ENCODE data around the gene R3HDM2. TPM values are rescaled to one million over a fixed set of nuclear protein-coding genes. Genes with fewer than 3 reads are reported as not detected.

Gene R3HDM2
- total RNA-seq, 1 donor from 2014 or later = 46.5 TPM

GRCh38 chr12:57243521-57244311, 187.1 kb downstream of the R3HDM2 start:
- Mint-ChIP-seq H3K27me3 (ENCODE audit: low read depth) (no peaks in the 10 kb centered on the region), H3K27ac (ENCODE audit: unreplicated experiment) (no peak overlapping the region), H3K36me3 (ENCODE audit: low read depth) (peaks cover 5% of the 10 kb centered on the region), H3K4me1 (ENCODE audit: low read depth) (peaks cover 51% of the 10 kb centered on the region), H3K9me3 (ENCODE audit: low read depth) (no peaks in the 10 kb centered on the region), H3K4me3 (ENCODE audit: unreplicated experiment) (peak overlapping the region; percentile 94)
- DNase-seq (ENCODE audit: low spot score) = peak; percentile 91
- peak; percentile 78 for TF ChIP-seq CTCF (IDR thresholded peaks at IDR 0.05)

- Mint-ChIP-seq H3K36me3 (ENCODE audit: low read depth) (peaks cover 3% of the 10 kb centered on the region), H3K9me3 (ENCODE audit: low read depth) (no peaks in the 10 kb centered on the region), H3K27ac (ENCODE audit: unreplicated experiment) (no peak overlapping the region), H3K4me1 (ENCODE audit: low read depth) (peaks cover 57% of the 10 kb centered on the region), H3K27me3 (ENCODE audit: low read depth) (no peaks in the 10 kb centered on the region), H3K4me3 (ENCODE audit: unreplicated experiment) (peak overlapping the region; percentile 94)
- DNase-seq (ENCODE audit: low spot score) = peak; percentile 92
- peak; percentile 79 for TF ChIP-seq CTCF (IDR thresholded peaks at IDR 0.05)
Observed at GRCh38 chr12:57242691-57243454, 188.0 kb downstream of the R3HDM2 start.

GRCh38 chr12:57242329-57242690, 188.5 kb downstream of the R3HDM2 start:
- Mint-ChIP-seq H3K4me1 (ENCODE audit: low read depth) (peaks cover 63% of the 10 kb centered on the region), H3K9me3 (ENCODE audit: low read depth) (no peaks in the 10 kb centered on the region), H3K27ac (ENCODE audit: unreplicated experiment) (no peak overlapping the region), H3K4me3 (ENCODE audit: unreplicated experiment) (peak overlapping the region; percentile 94), H3K36me3 (ENCODE audit: low read depth) (peaks cover 3% of the 10 kb centered on the region), H3K27me3 (ENCODE audit: low read depth) (no peaks in the 10 kb centered on the region)
- DNase-seq (ENCODE audit: low spot score) = no peak
- TF ChIP-seq CTCF (IDR thresholded peaks at IDR 0.05) = no peak

GRCh38 chr12:57241402-57242310, 189.2 kb downstream of the R3HDM2 start:
- Mint-ChIP-seq H3K27me3 (ENCODE audit: low read depth) (no peaks in the 10 kb centered on the region), H3K36me3 (ENCODE audit: low read depth) (peaks cover 1% of the 10 kb centered on the region), H3K4me3 (ENCODE audit: unreplicated experiment) (peak overlapping the region; percentile 94), H3K4me1 (ENCODE audit: low read depth) (peaks cover 69% of the 10 kb centered on the region), H3K9me3 (ENCODE audit: low read depth) (no peaks in the 10 kb centered on the region), H3K27ac (ENCODE audit: unreplicated experiment) (no peak overlapping the region)
- peak; percentile 92 for DNase-seq (ENCODE audit: low spot score)
- no peak for TF ChIP-seq CTCF (IDR thresholded peaks at IDR 0.05)

Data from chondrocyte (in vitro differentiated cells).